Activated B cell treated with CpG ODN at 0.5 μM for 24 hours (primary cell): ENCODE data around the gene CENATAC. TPM values are rescaled to one million over a fixed set of nuclear protein-coding genes. Genes with fewer than 3 reads are reported as not detected.

Experiments
- ATAC-seq: fragments of 200-7000 bp; cut with Tn5 transposase; one replicate; pipeline ENCODE4 v1.10.0; 2021; ENCODE audit warnings: low read depth, mild to moderate bottlenecking, moderate library complexity
- CTCF ChIA-PET: fragments of 350-600 bp; sonication (Branson Sonifier 250); formaldehyde crosslinking; loops from one replicate; lab custom pipeline; 2021; ENCODE audit warnings: antibody characterized with exemption; lab: Charles Lee
- POLR2A ChIA-PET: fragments of 350-600 bp; sonication (Branson Sonifier 250); formaldehyde crosslinking; loops from one replicate; lab custom pipeline; 2021; ENCODE audit warnings: antibody characterized with exemption; lab: Charles Lee
- DNase-seq: peaks from one replicate; pipeline ENCODE4 v3.0.0; 2022
- H3K27ac Mint-ChIP-seq: one replicate; pipeline ENCODE4 v1.8.0; 2020; ENCODE audit warnings: mixed read lengths
- H3K27me3 Mint-ChIP-seq: one replicate; pipeline ENCODE4 v1.8.0; 2021; ENCODE audit warnings: mixed read lengths
- H3K36me3 Mint-ChIP-seq: one replicate; pipeline ENCODE4 v1.8.0; 2021; ENCODE audit warnings: low read depth, mixed read lengths
- H3K4me1 Mint-ChIP-seq: one replicate; pipeline ENCODE4 v1.8.0; 2021; ENCODE audit warnings: mixed read lengths
- H3K4me3 Mint-ChIP-seq: one replicate; pipeline ENCODE4 v1.8.0; 2020; ENCODE audit warnings: mild to moderate bottlenecking, mixed read lengths
- H3K9me3 Mint-ChIP-seq: one replicate; pipeline ENCODE4 v1.8.0; 2020; ENCODE audit warnings: mixed read lengths
- intact Hi-C: fragments of 100-400 bp; cut with micrococcal nuclease; formaldehyde crosslinking; loops from one replicate; pipeline ENCODE4 v1.15.1; 2024
- total RNA-seq: library from RNA; stranded (reverse); gene quantifications from 2 replicates; pipeline ENCODE4 v1.2.3, GENCODE V29; 2022
- TF ChIP-seq, protein P1 (sequence below): fragments of 200-600 bp; IDR thresholded peaks from one replicate; pipeline ENCODE4 v1.8.0; 2022; ENCODE audit warnings: antibody characterized with exemption, mild to moderate bottlenecking

CENATAC gene
- total RNA-seq, 1 donor from 2014 or later, result 85.7 TPM

DNA sequence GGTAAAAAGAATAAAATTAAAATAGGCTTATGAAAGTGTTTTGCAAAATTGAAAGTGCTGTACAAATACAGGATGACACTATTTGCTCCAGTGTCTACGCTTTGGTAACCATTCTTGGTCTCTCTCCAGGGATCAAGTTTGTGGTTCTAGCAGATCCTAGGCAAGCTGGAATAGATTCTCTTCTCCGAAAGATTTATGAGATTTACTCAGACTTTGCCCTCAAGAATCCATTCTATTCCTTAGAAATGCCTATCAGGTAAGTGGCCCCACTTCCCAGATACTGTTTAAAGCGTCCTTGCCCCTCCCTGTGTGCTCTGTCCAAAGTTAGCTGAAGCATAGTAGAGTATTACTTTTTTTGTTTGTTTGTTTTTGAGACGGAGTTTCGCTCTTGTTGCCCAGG lies 23.7 kb downstream of the CENATAC start:
- Mint-ChIP-seq H3K27ac (no peak overlapping the region), H3K27me3 (no peaks in the 10 kb centered on the region), H3K9me3 (no peaks in the 10 kb centered on the region), H3K4me3 (no peak overlapping the region), H3K36me3 (peaks cover 74% of the 10 kb centered on the region), H3K4me1 (peaks cover 38% of the 10 kb centered on the region)
- ChIA-PET POLR2A (interaction anchor here (1.3 kb wide), 1 partner anchor 63 kb away, joined by 12 read pairs; the partner anchor contains the start of gene HMBS), CTCF (interaction anchor here (0.7 kb wide), 1 partner anchor 12 kb away, joined by 3 read pairs; no protein-coding TSS in a partner anchor)
- DNase-seq (no peak), ATAC-seq (no peak)
- TF ChIP-seq, protein P1, sequence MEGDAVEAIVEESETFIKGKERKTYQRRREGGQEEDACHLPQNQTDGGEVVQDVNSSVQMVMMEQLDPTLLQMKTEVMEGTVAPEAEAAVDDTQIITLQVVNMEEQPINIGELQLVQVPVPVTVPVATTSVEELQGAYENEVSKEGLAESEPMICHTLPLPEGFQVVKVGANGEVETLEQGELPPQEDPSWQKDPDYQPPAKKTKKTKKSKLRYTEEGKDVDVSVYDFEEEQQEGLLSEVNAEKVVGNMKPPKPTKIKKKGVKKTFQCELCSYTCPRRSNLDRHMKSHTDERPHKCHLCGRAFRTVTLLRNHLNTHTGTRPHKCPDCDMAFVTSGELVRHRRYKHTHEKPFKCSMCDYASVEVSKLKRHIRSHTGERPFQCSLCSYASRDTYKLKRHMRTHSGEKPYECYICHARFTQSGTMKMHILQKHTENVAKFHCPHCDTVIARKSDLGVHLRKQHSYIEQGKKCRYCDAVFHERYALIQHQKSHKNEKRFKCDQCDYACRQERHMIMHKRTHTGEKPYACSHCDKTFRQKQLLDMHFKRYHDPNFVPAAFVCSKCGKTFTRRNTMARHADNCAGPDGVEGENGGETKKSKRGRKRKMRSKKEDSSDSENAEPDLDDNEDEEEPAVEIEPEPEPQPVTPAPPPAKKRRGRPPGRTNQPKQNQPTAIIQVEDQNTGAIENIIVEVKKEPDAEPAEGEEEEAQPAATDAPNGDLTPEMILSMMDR, result no peak
- intact Hi-C loops, result no loop called here

- POLR2A ChIA-PET, result interaction anchor here (0.6 kb wide), 1 partner anchor 22 kb away, joined by 3 read pairs; no protein-coding TSS in a partner anchor
These were observed 25.8 kb downstream of the CENATAC start for GRCh38 chr11:119023741-119024140.

GRCh38 chr11:119024430-119025098 lies 26.6 kb downstream of the CENATAC start:
- H3K27ac Mint-ChIP-seq, result no peak overlapping the region
- TF ChIP-seq, protein P1, result no peak
- no peaks in the 10 kb centered on the region for H3K9me3 Mint-ChIP-seq
- ChIA-PET CTCF (interaction anchor here (0.5 to 1.2 kb wide), 2 partner anchors 8 to 156 kb away, joined by 3 read pairs; no protein-coding TSS in a partner anchor), POLR2A (interaction anchor here (0.6 kb wide), 1 partner anchor 22 kb away, joined by 3 read pairs; no protein-coding TSS in a partner anchor)
- intact Hi-C loops, result no loop called here
- no peak overlapping the region for H3K4me3 Mint-ChIP-seq
- DNase-seq (no peak), ATAC-seq (no peak)
- H3K36me3 Mint-ChIP-seq, result peaks cover 59% of the 10 kb centered on the region
- peaks cover 19% of the 10 kb centered on the region for H3K4me1 Mint-ChIP-seq
- no peaks in the 10 kb centered on the region for H3K27me3 Mint-ChIP-seq

More at GRCh38 chr11:119023741-119024140, 25.8 kb downstream of the CENATAC start:
- ATAC-seq, result no peak
- Mint-ChIP-seq H3K9me3 (no peaks in the 10 kb centered on the region), H3K27me3 (no peaks in the 10 kb centered on the region), H3K4me1 (peaks cover 18% of the 10 kb centered on the region), H3K4me3 (no peak overlapping the region), H3K27ac (peak overlapping the region; percentile 1), H3K36me3 (peaks cover 62% of the 10 kb centered on the region)
- CTCF ChIA-PET, result interaction anchor here (1.2 kb wide), 1 partner anchor 9 kb away, joined by 3 read pairs; no protein-coding TSS in a partner anchor
- intact Hi-C loops, result no loop called here
- TF ChIP-seq, protein P1, result no peak
- DNase-seq, result no peak

DNA sequence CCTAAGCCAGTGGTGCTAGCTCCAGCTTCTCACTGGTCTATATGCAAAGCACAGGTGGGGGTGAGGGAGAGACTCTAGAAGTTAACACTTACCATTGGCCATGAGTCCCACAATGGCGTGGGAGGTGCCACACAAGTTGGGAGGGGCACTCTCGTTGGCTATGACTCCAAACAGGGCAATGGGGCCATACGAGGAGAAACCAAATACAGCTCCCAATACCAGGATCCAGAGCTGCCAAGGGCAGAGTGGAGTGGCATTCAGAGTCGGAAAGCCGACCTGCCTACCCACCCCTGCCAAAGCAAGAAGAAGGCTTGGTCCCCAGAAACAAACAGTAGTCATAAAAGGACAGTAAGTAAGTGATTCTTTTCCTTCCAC lies 27.1 kb downstream of the CENATAC start:
- TF ChIP-seq, protein P1, result no peak
- Mint-ChIP-seq H3K4me3 (no peak overlapping the region), H3K4me1 (peaks cover 19% of the 10 kb centered on the region), H3K9me3 (no peaks in the 10 kb centered on the region), H3K27ac (no peak overlapping the region), H3K27me3 (no peaks in the 10 kb centered on the region), H3K36me3 (peaks cover 54% of the 10 kb centered on the region)
- DNase-seq (no peak), ATAC-seq (no peak)
- ChIA-PET CTCF (interaction anchor here (0.5 kb wide), 1 partner anchor 156 kb away, joined by 3 read pairs; no protein-coding TSS in a partner anchor), POLR2A (no interaction called here)
- intact Hi-C loops, result no loop called here

GRCh38 chr11:119025541-119025940 lies 27.6 kb downstream of the CENATAC start:
- Mint-ChIP-seq H3K27ac (no peak overlapping the region), H3K9me3 (no peaks in the 10 kb centered on the region), H3K27me3 (no peaks in the 10 kb centered on the region), H3K4me1 (peaks cover 18% of the 10 kb centered on the region), H3K36me3 (peaks cover 53% of the 10 kb centered on the region), H3K4me3 (no peak overlapping the region)
- TF ChIP-seq, protein P1, result no peak
- POLR2A ChIA-PET, result no interaction called here
- intact Hi-C loops, result no loop called here
- DNase-seq, result no peak
- CTCF ChIA-PET, result no interaction called here
- ATAC-seq, result no peak
